GM11168 (cell line): ENCODE measurements around the gene TAB2.
"Not testable (repeated sequence)": the region's sequence is repeated elsewhere in the genome, so short reads cannot be mapped to it uniquely, and the experiment has no call there.

Experiments
- in situ Hi-C: fragments of 300-500 bp; cut with MboI; formaldehyde crosslinking; loops from one replicate; pipeline ENCODE4 v1.12.0; 2022; ENCODE audit warnings: low sequenced_read_pairs; ENCODE audit not compliant: unreplicated experiment

The TAB2 gene

GRCh38 chr6:149452037-149452939 lies 134.8 kb downstream of the TAB2 start:
- in situ Hi-C loops, result no loop called here

GRCh38 chr6:149453597-149454345 lies 136.3 kb downstream of the TAB2 start:
- in situ Hi-C loops, result no loop called here

DNA sequence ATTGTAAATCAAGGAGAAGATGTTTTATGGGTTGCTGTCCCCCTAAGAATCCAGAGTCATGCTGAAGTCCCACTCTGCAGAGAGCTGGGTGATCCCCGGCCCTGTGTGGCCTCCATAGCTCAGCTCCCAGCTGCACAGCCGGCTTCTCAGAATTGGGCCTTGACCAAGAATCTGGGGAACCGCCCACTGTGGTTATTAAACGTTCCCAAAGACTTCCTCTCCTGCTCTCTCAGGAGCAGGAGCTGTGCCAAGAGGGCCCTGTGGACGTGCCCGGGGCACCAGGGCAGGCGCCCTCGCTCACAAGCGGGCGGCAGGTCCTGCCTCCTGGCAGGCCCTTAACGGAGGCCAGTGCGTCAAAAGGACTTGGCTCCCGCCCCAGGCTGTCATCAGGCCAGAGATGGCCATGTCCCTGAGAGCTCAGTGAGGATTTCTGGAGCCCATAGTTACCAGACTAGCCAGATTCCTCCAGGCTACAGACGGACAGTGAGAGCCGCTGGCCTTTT lies 136.9 kb downstream of the TAB2 start:
- in situ Hi-C loops, result no loop called here

- in situ Hi-C loops, result no loop called here
Observed at GRCh38 chr6:149455031-149455732, 137.7 kb downstream of the TAB2 start.

- in situ Hi-C loops, result no loop called here
Observed at GRCh38 chr6:149456311-149457021, 139.0 kb downstream of the TAB2 start.

DNA sequence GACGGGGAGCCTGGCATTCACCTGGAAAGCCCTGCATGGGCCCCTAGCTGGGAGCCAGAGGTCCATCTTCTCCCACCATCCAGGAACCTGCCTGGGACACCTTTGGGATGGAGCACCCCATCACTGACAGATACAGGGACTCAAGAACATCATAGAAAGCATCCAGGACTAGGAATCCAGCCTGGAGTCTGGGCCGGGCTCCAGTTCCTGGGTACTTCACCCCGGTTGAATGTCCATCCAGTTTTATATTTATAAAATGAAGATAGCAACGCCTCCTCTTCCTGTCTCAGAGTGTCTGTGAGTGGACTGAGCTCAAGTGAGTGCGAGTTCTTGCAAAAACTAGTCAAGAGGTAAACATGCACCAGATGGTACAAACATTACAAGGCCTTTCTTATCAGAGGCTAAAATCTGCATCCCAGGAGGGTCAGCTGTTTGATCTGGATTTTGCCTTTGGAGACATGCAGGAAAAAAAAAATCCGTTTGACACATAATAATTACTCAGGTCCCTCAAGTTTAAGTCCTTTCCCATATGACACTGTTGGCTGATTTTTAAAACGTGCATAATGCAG lies 139.9 kb downstream of the TAB2 start:
- in situ Hi-C loops, result no loop called here

- in situ Hi-C loops, result no loop called here
Observed at GRCh38 chr6:149458196-149458595, 140.7 kb downstream of the TAB2 start.

GRCh38 chr6:149458806-149459205 lies 141.3 kb downstream of the TAB2 start:
- in situ Hi-C loops, result no loop called here

GRCh38 chr6:149459761-149460160 lies 142.2 kb downstream of the TAB2 start:
- in situ Hi-C loops, result no loop called here

GRCh38 chr6:149460249-149460648 lies 142.7 kb downstream of the TAB2 start:
- in situ Hi-C loops, result not testable (repeated sequence)
